Measurements from ENCODE around the gene NEK6. TPM values are rescaled to one million over a fixed set of nuclear protein-coding genes. Genes with fewer than 3 reads are reported as not detected.

NEK6 gene
- total RNA-seq, 2 experiments from 2014 or later = 0.89 to 1.7 TPM

DNA sequence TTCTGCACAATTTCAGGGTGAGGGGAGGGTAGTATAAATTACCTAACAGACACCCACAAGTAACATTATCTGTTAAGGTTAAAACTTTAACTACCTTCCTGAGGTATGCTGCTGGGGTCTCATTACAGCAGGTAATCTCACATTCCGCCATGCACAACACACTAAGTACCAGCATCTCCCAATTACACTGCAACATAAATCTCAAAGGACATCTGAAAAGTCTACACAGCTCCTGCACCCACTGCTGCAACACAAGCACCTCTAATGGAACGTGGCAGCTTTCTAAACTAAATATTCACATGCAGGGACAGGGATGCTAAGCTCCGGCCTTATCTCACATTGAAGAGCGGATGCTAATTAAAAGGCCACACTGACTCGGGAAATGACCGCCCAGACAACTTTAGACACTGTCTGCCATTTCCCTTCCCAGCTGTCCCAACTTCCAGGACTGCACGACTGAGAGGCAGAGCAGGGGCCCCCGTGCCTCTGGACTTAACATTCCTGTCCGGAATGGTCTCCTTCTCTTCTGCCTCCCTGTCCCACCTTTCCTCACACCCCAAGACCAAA lies 111.6 kb downstream of the NEK6 start:
- H3K27me3 ChIP-seq (ENCODE audit: control insufficient read depth in 1 of 2, insufficient read depth in 2 of 2, low read length in 2 of 2) = no peaks in the 10 kb centered on the region
- peaks cover 62% of the 10 kb centered on the region for H3K36me3 Mint-ChIP-seq (ENCODE audit: low read depth)
- no peaks in the 10 kb centered on the region for H3K36me3 ChIP-seq (ENCODE audit: insufficient read depth, low read length)
- no peaks in the 10 kb centered on the region for H3K4me1 ChIP-seq (ENCODE audit: insufficient read depth, low read length)
- TF ChIP-seq, protein P1, sequence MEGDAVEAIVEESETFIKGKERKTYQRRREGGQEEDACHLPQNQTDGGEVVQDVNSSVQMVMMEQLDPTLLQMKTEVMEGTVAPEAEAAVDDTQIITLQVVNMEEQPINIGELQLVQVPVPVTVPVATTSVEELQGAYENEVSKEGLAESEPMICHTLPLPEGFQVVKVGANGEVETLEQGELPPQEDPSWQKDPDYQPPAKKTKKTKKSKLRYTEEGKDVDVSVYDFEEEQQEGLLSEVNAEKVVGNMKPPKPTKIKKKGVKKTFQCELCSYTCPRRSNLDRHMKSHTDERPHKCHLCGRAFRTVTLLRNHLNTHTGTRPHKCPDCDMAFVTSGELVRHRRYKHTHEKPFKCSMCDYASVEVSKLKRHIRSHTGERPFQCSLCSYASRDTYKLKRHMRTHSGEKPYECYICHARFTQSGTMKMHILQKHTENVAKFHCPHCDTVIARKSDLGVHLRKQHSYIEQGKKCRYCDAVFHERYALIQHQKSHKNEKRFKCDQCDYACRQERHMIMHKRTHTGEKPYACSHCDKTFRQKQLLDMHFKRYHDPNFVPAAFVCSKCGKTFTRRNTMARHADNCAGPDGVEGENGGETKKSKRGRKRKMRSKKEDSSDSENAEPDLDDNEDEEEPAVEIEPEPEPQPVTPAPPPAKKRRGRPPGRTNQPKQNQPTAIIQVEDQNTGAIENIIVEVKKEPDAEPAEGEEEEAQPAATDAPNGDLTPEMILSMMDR (IDR thresholded peaks at IDR 0.05) = no peak
- H3K9me3 ChIP-seq (ENCODE audit: control insufficient read depth in 1 of 2, insufficient read depth in 1 of 2, low read length in 2 of 2) = no peaks in the 10 kb centered on the region
- DNase-seq = no peak
- ChIA-PET POLR2A (no interaction called here), CTCF (interaction anchor here (1.1 kb wide), 1 partner anchor 10 kb away, joined by 3 read pairs; no protein-coding TSS in a partner anchor)
- H3K9me3 Mint-ChIP-seq = no peaks in the 10 kb centered on the region
- peaks cover 75% of the 10 kb centered on the region for H3K4me1 Mint-ChIP-seq (ENCODE audit: low read depth)
- H3K4me3 ChIP-seq (ENCODE audit: low read length) = no peak overlapping the region
- no peak overlapping the region for H3K27ac ChIP-seq (ENCODE audit: low read depth in 1 of 2, low read length in 2 of 2)
- intact Hi-C loops (cut with DNase I, micrococcal nuclease) = no loop called here
- ATAC-seq (ENCODE audit: poor library complexity) = no peak
- no peak overlapping the region for H3K4me3 Mint-ChIP-seq
- H3K27me3 Mint-ChIP-seq = no peaks in the 10 kb centered on the region
- H3K27ac Mint-ChIP-seq = no peak overlapping the region

DNA sequence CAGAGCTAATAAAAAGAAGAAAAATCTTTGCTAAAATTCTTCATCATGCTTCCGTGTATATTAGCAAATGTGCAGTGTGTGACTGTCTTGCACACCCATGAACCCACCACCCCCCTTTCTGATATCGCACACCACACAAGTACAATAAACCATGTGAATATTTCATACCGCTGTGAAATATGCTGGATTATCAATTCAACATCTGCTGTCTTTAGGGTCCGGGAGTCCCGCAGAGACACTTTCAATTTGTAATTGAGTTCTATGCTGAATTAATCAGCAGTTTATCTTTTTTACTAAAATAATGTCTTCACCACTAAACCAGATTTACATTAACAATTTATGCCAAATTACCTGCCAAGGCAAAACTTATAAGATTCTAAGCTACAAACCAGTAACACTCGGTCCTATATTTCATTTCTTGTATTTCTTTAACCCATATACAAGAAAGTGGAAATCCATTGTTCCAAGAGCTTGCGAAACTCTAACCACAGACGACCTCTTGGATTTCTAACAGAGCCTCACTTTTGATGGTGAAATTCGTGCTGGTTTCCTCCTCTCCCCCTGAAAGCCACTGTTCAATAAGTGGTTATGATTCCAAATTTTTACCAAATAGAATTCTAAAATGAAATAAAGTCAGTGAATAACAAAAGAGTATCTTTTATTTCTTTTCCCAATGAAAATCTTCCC lies 113.3 kb downstream of the NEK6 start:
- DNase-seq (no peak), ATAC-seq (ENCODE audit: poor library complexity) (no peak)
- TF ChIP-seq, protein P1 (IDR thresholded peaks at IDR 0.05) = no peak
- Histone ChIP-seq H3K27me3 (ENCODE audit: control insufficient read depth in 1 of 2, insufficient read depth in 2 of 2, low read length in 2 of 2) (no peaks in the 10 kb centered on the region), H3K9me3 (ENCODE audit: control insufficient read depth in 1 of 2, insufficient read depth in 1 of 2, low read length in 2 of 2) (no peaks in the 10 kb centered on the region), H3K27ac (ENCODE audit: low read depth in 1 of 2, low read length in 2 of 2) (no peak overlapping the region), H3K4me1 (ENCODE audit: insufficient read depth, low read length) (no peaks in the 10 kb centered on the region), H3K4me3 (ENCODE audit: low read length) (no peak overlapping the region), H3K36me3 (ENCODE audit: insufficient read depth, low read length) (peaks cover 7% of the 10 kb centered on the region)
- ChIA-PET CTCF (no interaction called here), POLR2A (no interaction called here)
- Mint-ChIP-seq H3K27ac (no peak overlapping the region), H3K36me3 (ENCODE audit: low read depth) (peaks cover 61% of the 10 kb centered on the region), H3K9me3 (no peaks in the 10 kb centered on the region), H3K27me3 (no peaks in the 10 kb centered on the region), H3K4me1 (ENCODE audit: low read depth) (peaks cover 69% of the 10 kb centered on the region), H3K4me3 (no peak overlapping the region)
- intact Hi-C loops (cut with DNase I, micrococcal nuclease) = no loop called here

DNA sequence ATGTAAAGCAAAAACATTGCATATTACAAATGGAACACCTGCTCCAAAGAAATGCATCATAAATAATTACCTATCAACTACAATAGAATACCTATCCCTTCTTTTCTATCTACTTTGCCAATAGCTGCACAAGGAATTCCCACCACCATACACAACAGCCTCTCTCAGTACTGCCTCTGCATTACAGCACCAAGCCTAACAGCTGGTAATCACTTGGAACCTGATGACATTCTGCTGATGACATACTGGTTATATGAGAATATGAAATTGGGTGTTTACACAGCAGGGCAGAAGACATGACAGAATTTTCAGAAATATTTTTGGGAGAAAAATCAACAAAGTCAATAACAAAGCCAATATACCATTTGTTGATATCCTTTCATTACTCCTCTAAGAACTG lies 114.3 kb downstream of the NEK6 start:
- Mint-ChIP-seq H3K9me3 (no peaks in the 10 kb centered on the region), H3K27me3 (no peaks in the 10 kb centered on the region), H3K36me3 (ENCODE audit: low read depth) (peaks cover 60% of the 10 kb centered on the region), H3K4me1 (ENCODE audit: low read depth) (peaks cover 63% of the 10 kb centered on the region), H3K27ac (no peak overlapping the region), H3K4me3 (no peak overlapping the region)
- intact Hi-C loops (cut with DNase I, micrococcal nuclease) = no loop called here
- Histone ChIP-seq H3K4me3 (ENCODE audit: low read length) (no peak overlapping the region), H3K27me3 (ENCODE audit: control insufficient read depth in 1 of 2, insufficient read depth in 2 of 2, low read length in 2 of 2) (no peaks in the 10 kb centered on the region), H3K27ac (ENCODE audit: low read depth in 1 of 2, low read length in 2 of 2) (no peak overlapping the region), H3K9me3 (ENCODE audit: control insufficient read depth in 1 of 2, insufficient read depth in 1 of 2, low read length in 2 of 2) (no peaks in the 10 kb centered on the region), H3K36me3 (ENCODE audit: insufficient read depth, low read length) (peaks cover 7% of the 10 kb centered on the region), H3K4me1 (ENCODE audit: insufficient read depth, low read length) (no peaks in the 10 kb centered on the region)
- DNase-seq (no peak), ATAC-seq (ENCODE audit: poor library complexity) (no peak)
- ChIA-PET CTCF (no interaction called here), POLR2A (no interaction called here)
- TF ChIP-seq, protein P1 (IDR thresholded peaks at IDR 0.05) = no peak
